Caco-2 (cell line): ENCODE data around the gene CDC42BPB. TPM values are rescaled to one million over a fixed set of nuclear protein-coding genes. Genes with fewer than 3 reads are reported as not detected.

ENCODE experiments used
- BruUV-seq: library from RNA; stranded (reverse); fragments of 400-500 nt; replicated peaks from 2 replicates; lab custom pipeline; 2021; lab: Mats Ljungman, UMichigan
- CTCF ChIA-PET: fragments of 300-600 bp; sonication (Branson Sonifier 250); formaldehyde crosslinking; loops from one replicate; lab custom pipeline; 2022; ENCODE audit warnings: antibody characterized with exemption; lab: Charles Lee
- POLR2A ChIA-PET: fragments of 300-600 bp; sonication (Branson Sonifier 250); formaldehyde crosslinking; loops from one replicate; lab custom pipeline; 2022; ENCODE audit warnings: antibody characterized with exemption; lab: Charles Lee
- DNase-seq, 2 experiments: peaks; one replicate each; pipeline versions ENCODE4 v3.0.0 to v3.0.0-alpha.2; 2020 to 2022
- H3K27me3 ChIP-seq: replicated peaks from 2 replicates; pipeline ENCODE4 v1.6.0; 2011; ENCODE audit warnings: low read length; ENCODE audit not compliant: control insufficient read depth, insufficient read depth
- H3K36me3 ChIP-seq: 2 replicates; pipeline ENCODE4 v1.5.1; 2011; ENCODE audit warnings: low read length; ENCODE audit not compliant: control insufficient read depth, insufficient read depth
- H3K4me1 ChIP-seq: fragments of 250-450 bp; sonication (Bioruptor Pico); 2 replicates; pipeline ENCODE4 v1.5.1; 2020; ENCODE audit warnings: mild to moderate bottlenecking
- H3K4me3 ChIP-seq: 2 replicates; pipeline ENCODE4 v1.5.1; 2011; ENCODE audit warnings: low read depth, mild to moderate bottlenecking, control low read depth, low read length
- H3K9me3 ChIP-seq: fragments of 250-450 bp; sonication (Bioruptor Pico); 2 replicates; pipeline ENCODE4 v1.5.1; 2020; ENCODE audit warnings: mild to moderate bottlenecking, moderate library complexity
- H3K27ac Mint-ChIP-seq: one replicate; pipeline ENCODE4 v1.8.0; 2022; ENCODE audit warnings: mixed read lengths; ENCODE audit not compliant: unreplicated experiment
- H3K27me3 Mint-ChIP-seq: one replicate; pipeline ENCODE4 v1.8.0; 2022; ENCODE audit warnings: mixed read lengths; ENCODE audit not compliant: insufficient read depth, unreplicated experiment
- H3K36me3 Mint-ChIP-seq: one replicate; pipeline ENCODE4 v1.8.0; 2022; ENCODE audit warnings: mild to moderate bottlenecking, mixed read lengths; ENCODE audit not compliant: insufficient read depth, unreplicated experiment
- H3K4me1 Mint-ChIP-seq: one replicate; pipeline ENCODE4 v1.8.0; 2022; ENCODE audit warnings: low read depth, mixed read lengths; ENCODE audit not compliant: unreplicated experiment
- H3K4me3 Mint-ChIP-seq: one replicate; pipeline ENCODE4 v1.8.0; 2022; ENCODE audit warnings: mild to moderate bottlenecking, moderate library complexity, mixed read lengths; ENCODE audit not compliant: unreplicated experiment
- H3K9me3 Mint-ChIP-seq: one replicate; pipeline ENCODE4 v1.8.0; 2022; ENCODE audit warnings: mixed read lengths; ENCODE audit not compliant: unreplicated experiment
- CTCF ChIP-seq, 2 experiments: fragments of 200-600 bp in 1 of 2; IDR thresholded peaks; 1 replicate in 1 of 2; 2 replicates in 1 of 2; pipeline versions ENCODE4 v1.5.1 to v1.8.0; 2011 to 2022; ENCODE audit warnings: antibody characterized with exemption in 1 of 2, control low read depth in 1 of 2, inconsistent platforms in 1 of 2, low read depth in 1 of 2, low read length in 1 of 2, mild to moderate bottlenecking in 1 of 2, moderate library complexity in 1 of 2; ENCODE audit not compliant: insufficient read depth in 1 of 2, severe bottlenecking in 1 of 2, unreplicated experiment in 1 of 2
- intact Hi-C: fragments of 100-400 bp; cut with micrococcal nuclease; formaldehyde crosslinking; loops from one replicate; pipeline ENCODE4 v1.10.0; 2022; ENCODE audit not compliant: unreplicated experiment
- total RNA-seq: library from RNA; stranded (reverse); gene quantifications from 2 replicates; pipeline ENCODE4 v1.2.3, GENCODE V29; 2022

CDC42BPB gene
- total RNA-seq, 1 experiment from 2014 or later = 55.1 TPM

DNA sequence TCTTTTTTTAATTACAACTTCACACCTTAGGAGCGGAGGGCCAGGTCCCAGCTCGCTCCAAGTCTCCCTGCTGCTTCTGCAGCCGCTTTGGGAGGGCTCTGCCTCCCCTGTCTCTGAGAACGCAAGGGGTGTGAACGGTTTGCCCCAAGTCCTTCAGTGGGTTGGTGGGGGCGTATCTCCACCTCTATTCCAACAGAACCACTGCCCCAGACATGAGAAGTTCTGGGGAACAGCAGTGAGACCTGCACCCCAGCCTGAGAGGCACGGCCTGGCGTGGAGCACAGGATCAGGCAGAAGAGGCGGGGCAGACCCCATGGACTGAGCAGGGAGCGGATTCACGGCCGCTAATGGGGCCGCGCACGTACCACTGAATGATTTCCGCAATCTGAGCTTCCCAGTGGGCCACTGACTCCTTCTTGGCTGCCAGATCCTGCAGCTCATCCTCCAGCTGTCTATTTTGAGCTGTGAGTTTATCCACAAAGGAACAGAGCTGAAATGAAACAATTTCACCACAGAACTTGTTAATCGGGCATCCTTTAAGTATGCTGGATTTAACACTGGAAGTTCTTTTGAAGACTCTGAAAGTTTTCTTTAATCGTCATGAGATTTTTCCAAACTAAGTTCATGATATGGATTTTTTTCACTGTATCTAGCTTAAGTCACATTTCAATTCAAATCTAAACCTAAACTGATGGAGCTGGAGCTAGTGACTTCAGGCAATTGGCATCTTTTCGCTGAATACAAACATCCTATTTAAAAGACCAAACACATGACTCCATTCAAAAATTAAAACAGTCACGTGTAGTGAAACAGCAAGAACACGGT lies 90.5 kb downstream of the CDC42BPB start:
- Mint-ChIP-seq H3K4me1 (no peaks in the 10 kb centered on the region), H3K9me3 (no peaks in the 10 kb centered on the region), H3K4me3 (no peak overlapping the region), H3K27me3 (no peaks in the 10 kb centered on the region), H3K36me3 (peaks cover 78% of the 10 kb centered on the region), H3K27ac (no peak overlapping the region)
- intact Hi-C loops = no loop called here
- ChIA-PET POLR2A (no interaction called here), CTCF (interaction anchor here (1.0 kb wide), 1 partner anchor 272 kb away, joined by 4 read pairs; no protein-coding TSS in a partner anchor)
- DNase-seq = no peak
- Histone ChIP-seq H3K4me1 (no peaks in the 10 kb centered on the region), H3K36me3 (no peaks in the 10 kb centered on the region), H3K4me3 (no peak overlapping the region), H3K9me3 (no peaks in the 10 kb centered on the region), H3K27me3 (no peaks in the 10 kb centered on the region)
- no peak for TF ChIP-seq CTCF (IDR thresholded peaks at IDR 0.05; ENCODE audit: insufficient read depth in 1 of 2, low read depth in 1 of 2, low read length in 1 of 2, severe bottlenecking in 1 of 2, unreplicated experiment in 1 of 2)
- BruUV-seq = no TSS peak

DNA sequence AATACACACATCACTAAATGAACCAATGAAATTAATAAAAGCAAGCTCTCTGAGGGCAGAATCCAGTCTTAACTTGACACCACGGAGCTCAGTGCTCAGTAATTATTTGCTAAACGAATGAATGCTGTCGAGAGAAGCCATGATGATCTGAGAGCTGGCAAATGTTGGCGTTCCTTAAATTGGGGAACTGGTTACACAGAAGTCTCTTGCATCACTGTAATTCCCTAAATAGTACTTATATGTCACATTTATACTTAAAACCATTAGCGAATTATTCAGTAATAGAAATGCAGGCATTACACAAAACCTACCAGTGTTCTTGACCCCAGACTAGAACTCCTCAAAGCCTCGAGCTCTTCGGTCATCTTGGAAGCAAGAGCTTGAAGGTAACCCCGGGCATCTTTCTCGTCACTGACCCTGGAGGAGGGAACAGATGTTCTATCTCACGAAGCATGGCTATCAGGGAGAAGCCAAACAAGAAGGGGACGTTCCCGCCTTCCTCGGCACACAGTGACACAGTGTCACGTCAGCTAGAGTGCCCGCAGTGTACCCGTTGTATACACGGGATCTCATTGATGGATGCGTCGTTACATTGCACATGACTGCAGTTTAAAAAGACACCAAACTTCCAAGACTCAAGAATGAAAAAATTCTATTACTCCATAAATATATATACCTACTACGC lies 91.2 kb downstream of the CDC42BPB start:
- no peaks in the 10 kb centered on the region for H3K4me1 ChIP-seq
- intact Hi-C loops = no loop called here
- TF ChIP-seq CTCF (IDR thresholded peaks at IDR 0.05; ENCODE audit: insufficient read depth in 1 of 2, low read depth in 1 of 2, low read length in 1 of 2, severe bottlenecking in 1 of 2, unreplicated experiment in 1 of 2) = no peak
- POLR2A ChIA-PET = no interaction called here
- Mint-ChIP-seq H3K27ac (no peak overlapping the region), H3K4me3 (no peak overlapping the region), H3K9me3 (no peaks in the 10 kb centered on the region), H3K36me3 (peaks cover 79% of the 10 kb centered on the region), H3K27me3 (no peaks in the 10 kb centered on the region), H3K4me1 (no peaks in the 10 kb centered on the region)
- no TSS peak for BruUV-seq
- H3K27me3 ChIP-seq = no peaks in the 10 kb centered on the region
- no peaks in the 10 kb centered on the region for H3K36me3 ChIP-seq
- no peak overlapping the region for H3K4me3 ChIP-seq
- DNase-seq = no peak
- CTCF ChIA-PET = interaction anchor here (1.0 kb wide), 1 partner anchor 272 kb away, joined by 4 read pairs; no protein-coding TSS in a partner anchor
- H3K9me3 ChIP-seq = no peaks in the 10 kb centered on the region

DNA sequence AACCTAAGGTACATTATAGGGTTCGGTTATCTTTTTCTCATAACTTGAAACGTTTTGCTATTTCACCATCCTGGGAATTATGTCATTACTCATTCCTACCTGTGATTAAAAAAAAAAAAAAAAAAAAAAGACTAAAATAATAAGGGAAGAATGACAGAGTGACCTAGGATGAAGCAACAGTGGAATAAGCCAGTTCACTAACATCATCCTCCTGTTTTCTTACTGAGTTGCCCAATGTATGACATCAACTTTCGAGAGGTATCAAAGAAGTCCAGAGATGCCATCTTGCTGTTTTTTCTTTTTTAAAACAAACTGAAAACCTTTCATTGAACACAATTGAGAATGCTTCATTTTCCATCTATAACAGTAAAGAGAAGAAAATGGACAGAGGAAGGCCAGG lies 92.1 kb downstream of the CDC42BPB start:
- Mint-ChIP-seq H3K9me3 (no peaks in the 10 kb centered on the region), H3K36me3 (peaks cover 80% of the 10 kb centered on the region), H3K4me1 (no peaks in the 10 kb centered on the region), H3K27ac (no peak overlapping the region), H3K27me3 (no peaks in the 10 kb centered on the region), H3K4me3 (no peak overlapping the region)
- BruUV-seq = no TSS peak
- H3K9me3 ChIP-seq = no peaks in the 10 kb centered on the region
- no peak for TF ChIP-seq CTCF (IDR thresholded peaks at IDR 0.05; ENCODE audit: insufficient read depth in 1 of 2, low read depth in 1 of 2, low read length in 1 of 2, severe bottlenecking in 1 of 2, unreplicated experiment in 1 of 2)
- H3K36me3 ChIP-seq = no peaks in the 10 kb centered on the region
- H3K4me1 ChIP-seq = no peaks in the 10 kb centered on the region
- H3K4me3 ChIP-seq = no peak overlapping the region
- ChIA-PET CTCF (no interaction called here), POLR2A (no interaction called here)
- DNase-seq = no peak
- no peaks in the 10 kb centered on the region for H3K27me3 ChIP-seq
- intact Hi-C loops = no loop called here
